LNCAP (cell line): Measurements from ENCODE around the gene GPR75.

Experiments
- CTCF ChIP-seq: fragments of 450-650 bp; IDR thresholded peaks from 2 replicates; pipeline ENCODE4 v1.5.1; 2017; ENCODE audit warnings: mild to moderate bottlenecking

GPR75 gene

GRCh38 chr2:53884883-53885282 lies 25.1 kb upstream of the GPR75 start:
- TF ChIP-seq CTCF, result no peak

- no peak for TF ChIP-seq CTCF
These were observed 22.2 kb upstream of the GPR75 start for GRCh38 chr2:53881986-53882385.

GRCh38 chr2:53881360-53881759 lies 21.6 kb upstream of the GPR75 start:
- TF ChIP-seq CTCF, result no peak

- no peak for TF ChIP-seq CTCF
These were observed 21.0 kb upstream of the GPR75 start for GRCh38 chr2:53880756-53881155.

GRCh38 chr2:53877556-53877955 lies 17.8 kb upstream of the GPR75 start:
- no peak for TF ChIP-seq CTCF

GRCh38 chr2:53877112-53877511 lies 17.3 kb upstream of the GPR75 start:
- TF ChIP-seq CTCF, result no peak

GRCh38 chr2:53874401-53874950 lies 14.7 kb upstream of the GPR75 start:
- no peak for TF ChIP-seq CTCF

- TF ChIP-seq CTCF, result no peak
These were observed 8.0 kb upstream of the GPR75 start for GRCh38 chr2:53867773-53868172.
